Measurements from ENCODE around the gene SLC29A1.

SLC29A1 gene

DNA sequence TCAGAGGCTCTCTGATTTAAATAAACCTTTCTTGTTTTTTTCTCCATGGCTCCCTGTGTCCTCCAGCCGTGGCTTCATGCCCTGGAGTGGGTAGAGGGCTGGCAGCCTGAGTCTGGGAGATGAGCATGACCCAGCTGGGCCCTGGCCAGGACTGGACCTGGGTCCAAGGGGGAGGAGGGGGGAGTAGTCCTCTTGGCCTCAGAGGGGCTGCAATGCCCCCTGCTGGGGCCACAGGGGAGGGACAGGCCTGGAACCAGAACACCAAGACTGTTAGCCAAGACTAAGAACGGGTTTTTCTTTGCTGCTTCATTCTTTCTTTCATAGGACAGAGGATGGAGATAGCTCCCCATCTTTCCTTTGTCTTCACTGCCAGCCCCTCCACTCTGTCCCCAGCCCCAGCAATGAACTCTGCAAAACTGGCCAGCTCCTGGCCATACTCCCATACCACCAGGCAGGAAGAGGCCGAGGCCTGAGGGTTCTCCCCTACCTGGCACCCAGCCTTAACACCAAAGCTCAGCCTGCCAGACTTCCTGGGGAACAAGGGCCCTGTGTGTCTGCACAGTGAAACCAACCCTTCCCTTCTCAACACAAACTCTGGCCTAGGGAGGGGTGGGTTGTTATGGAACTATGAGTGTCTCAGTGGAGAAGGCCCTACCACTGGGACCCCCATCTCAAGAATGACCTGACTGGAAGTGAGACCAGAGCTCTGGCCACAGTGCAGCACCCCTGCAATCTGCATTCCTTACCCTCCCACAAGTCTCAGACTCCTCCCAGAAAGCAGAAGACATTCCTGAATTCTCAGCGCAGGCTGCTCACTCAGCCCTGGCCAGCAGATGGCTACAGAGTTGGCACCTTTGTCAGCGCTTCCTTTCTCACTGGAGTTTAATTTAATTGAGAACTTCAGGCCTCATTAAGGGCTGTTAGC is 11.0 kb downstream of the SLC29A1 start:
- in situ Hi-C loops (cut with HindIII; ENCODE audit: low sequenced_read_pairs) = loop anchor here (5.0 to 10.0 kb wide), 3 partner anchors 50 to 127 kb away; no protein-coding TSS in a partner anchor

DNA sequence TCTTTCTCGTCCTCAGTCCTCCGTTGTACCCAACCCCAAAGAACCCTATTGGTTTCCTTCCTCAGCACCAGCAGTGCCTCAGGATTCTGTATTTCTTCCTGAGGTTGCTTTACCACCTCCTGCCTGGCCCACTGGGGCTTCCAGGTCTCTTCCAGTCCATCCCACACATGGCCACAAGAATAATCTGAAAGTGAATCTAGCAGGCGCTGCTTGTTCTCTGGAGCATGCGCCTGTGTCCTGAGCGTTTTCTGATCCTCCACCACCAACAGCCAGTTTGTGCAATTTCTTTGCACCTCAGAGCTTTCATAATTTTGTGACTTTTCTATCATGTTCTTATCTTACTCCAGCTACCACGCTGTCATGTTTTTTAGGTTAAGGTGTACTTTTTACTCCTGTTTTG is 11.9 kb downstream of the SLC29A1 start:
- in situ Hi-C loops (cut with HindIII; ENCODE audit: low sequenced_read_pairs) = loop anchor here (10.0 kb wide), 1 partner anchor 50 kb away; no protein-coding TSS in a partner anchor

GRCh38 chr6:44235891-44236516 is 12.6 kb downstream of the SLC29A1 start:
- in situ Hi-C loops (cut with HindIII; ENCODE audit: low sequenced_read_pairs) = loop anchor here (10.0 kb wide), 1 partner anchor 51 kb away; no protein-coding TSS in a partner anchor

- in situ Hi-C loops (cut with HindIII; ENCODE audit: low sequenced_read_pairs) = loop anchor here (10.0 kb wide), 1 partner anchor 52 kb away; no protein-coding TSS in a partner anchor
Observed at GRCh38 chr6:44237021-44237812, 13.8 kb downstream of the SLC29A1 start.

- in situ Hi-C loops (cut with HindIII; ENCODE audit: low sequenced_read_pairs) = loop anchor here (10.0 kb wide), 1 partner anchor 53 kb away; no protein-coding TSS in a partner anchor
Observed at GRCh38 chr6:44237813-44238433, 14.5 kb downstream of the SLC29A1 start.

DNA sequence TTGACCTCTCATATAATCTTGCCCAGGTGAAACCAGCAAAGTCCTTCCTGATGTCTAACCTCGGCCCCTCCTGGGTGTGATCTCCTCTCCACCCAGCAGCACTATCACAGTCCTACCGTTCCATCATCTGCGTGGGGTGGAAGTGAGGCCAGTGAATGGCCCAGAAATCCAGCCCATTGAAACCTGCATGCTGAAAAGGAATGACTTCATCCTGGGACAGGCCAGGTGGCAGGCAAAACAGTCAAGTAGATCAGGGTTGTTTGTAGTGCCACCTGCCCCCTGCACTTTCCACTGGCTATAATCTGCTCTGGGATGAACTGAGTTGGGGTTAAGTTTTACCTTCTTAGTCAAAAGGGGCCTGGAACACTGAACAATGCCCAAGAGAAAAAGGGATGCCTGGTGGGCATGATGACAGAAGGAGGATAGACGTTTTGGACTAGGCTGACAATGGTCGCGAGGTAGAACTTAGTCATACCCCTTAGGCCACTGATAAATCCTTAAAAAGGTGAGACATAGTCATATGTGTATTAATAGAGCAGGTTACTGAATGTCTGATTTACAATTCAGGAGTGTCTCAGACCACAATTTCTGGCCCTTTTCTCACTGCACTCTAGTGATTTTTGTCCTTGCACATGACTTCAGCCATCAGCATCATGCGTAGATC is 15.4 kb downstream of the SLC29A1 start:
- in situ Hi-C loops (cut with HindIII; ENCODE audit: low sequenced_read_pairs) = loop anchor here (10.0 kb wide), 1 partner anchor 54 kb away; no protein-coding TSS in a partner anchor

- in situ Hi-C loops (cut with HindIII; ENCODE audit: low sequenced_read_pairs) = no loop called here
Observed at GRCh38 chr6:44243345-44243744, 19.9 kb downstream of the SLC29A1 start.

- in situ Hi-C loops (cut with HindIII; ENCODE audit: low sequenced_read_pairs) = no loop called here
Observed at GRCh38 chr6:44245391-44245911, 22.1 kb downstream of the SLC29A1 start.

DNA sequence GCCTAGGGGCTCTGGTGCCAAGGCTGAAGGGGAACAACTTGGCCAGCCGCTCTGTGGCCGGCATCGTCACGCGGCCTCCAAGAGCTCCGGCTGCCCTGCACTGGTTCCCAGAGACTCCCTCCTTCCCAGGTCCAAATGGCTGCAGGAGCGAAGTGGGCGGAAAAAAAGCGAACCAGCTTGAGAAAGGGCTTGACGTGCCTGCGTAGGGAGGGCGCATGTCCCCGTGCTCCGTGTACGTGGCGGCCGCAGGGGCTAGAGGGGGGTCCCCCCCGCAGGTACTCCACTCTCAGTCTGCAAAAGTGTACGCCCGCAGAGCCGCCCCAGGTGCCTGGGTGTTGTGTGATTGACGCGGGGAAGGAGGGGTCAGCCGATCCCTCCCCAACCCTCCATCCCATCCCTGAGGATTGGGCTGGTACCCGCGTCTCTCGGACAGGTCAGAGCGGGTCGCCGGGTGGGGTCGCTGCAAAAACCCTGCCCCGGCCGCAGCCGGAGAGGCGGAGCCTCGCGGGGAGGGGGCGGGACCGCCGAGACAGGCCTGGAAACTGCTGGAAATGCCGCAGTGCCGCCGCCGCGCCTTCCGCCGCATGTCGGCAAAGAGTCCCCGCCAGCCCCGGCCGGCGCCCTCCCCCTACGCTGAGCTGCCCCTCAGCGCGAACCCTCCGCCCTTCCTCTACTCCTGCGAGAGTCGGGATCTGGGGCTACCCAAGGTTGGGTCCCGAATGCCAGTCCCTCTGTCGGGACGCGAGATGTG is 22.7 kb downstream of the SLC29A1 start:
- in situ Hi-C loops (cut with HindIII; ENCODE audit: low sequenced_read_pairs) = no loop called here

DNA sequence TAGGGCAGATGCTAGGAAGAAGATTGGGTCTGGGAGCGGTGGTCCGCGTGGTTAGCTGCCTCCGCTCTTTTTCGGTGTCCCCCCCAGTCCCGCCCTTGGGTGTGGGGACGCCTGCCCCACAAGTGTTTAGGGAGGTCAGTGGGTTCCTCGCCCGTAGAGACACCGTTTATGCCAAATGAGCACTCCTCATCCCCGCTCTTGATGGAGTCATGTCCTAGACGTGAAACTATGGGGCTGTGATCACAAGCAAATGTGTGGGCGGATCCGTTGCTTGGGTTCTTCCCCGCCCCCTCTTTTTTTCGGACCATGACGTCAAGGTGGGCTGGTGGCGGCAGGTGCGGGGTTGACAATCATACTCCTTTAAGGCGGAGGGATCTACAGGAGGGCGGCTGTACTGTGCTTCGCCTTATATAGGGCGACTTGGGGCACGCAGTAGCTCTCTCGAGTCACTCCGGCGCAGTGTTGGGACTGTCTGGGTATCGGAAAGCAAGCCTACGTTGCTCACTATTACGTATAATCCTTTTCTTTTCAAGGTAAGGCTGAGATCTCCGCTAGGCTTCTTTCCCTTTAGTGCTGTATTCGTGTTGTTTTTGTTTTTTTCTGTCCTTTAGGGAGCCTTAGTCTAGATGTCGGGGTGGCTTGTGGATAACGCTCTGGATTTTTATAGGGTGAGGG is 23.4 kb downstream of the SLC29A1 start, which contains the start of gene HSP90AB1:
Gene HSP90AB1, plus strand, starts transcription at position 439 of the 675 bp plus-strand sequence. CDS start 1,529 bp downstream, outside the sequence.
- in situ Hi-C loops (cut with HindIII; ENCODE audit: low sequenced_read_pairs) = no loop called here

GRCh38 chr6:44247338-44248302 is 24.2 kb downstream of the SLC29A1 start:
- in situ Hi-C loops (cut with HindIII; ENCODE audit: low sequenced_read_pairs) = no loop called here

DNA sequence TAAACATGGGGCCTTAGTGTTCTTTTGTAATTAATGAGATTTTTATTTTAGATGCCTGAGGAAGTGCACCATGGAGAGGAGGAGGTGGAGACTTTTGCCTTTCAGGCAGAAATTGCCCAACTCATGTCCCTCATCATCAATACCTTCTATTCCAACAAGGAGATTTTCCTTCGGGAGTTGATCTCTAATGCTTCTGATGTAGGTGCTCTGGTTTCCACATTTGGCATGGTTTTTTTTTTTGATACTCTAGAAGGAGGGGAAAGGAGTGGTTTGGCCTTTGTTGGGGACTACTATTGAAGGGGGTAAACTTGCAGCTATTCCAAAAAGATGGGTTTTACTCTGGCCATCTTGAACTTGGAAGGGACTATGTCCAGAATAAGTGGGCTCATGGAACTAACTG is 25.2 kb downstream of the SLC29A1 start:
- in situ Hi-C loops (cut with HindIII; ENCODE audit: low sequenced_read_pairs) = no loop called here

DNA sequence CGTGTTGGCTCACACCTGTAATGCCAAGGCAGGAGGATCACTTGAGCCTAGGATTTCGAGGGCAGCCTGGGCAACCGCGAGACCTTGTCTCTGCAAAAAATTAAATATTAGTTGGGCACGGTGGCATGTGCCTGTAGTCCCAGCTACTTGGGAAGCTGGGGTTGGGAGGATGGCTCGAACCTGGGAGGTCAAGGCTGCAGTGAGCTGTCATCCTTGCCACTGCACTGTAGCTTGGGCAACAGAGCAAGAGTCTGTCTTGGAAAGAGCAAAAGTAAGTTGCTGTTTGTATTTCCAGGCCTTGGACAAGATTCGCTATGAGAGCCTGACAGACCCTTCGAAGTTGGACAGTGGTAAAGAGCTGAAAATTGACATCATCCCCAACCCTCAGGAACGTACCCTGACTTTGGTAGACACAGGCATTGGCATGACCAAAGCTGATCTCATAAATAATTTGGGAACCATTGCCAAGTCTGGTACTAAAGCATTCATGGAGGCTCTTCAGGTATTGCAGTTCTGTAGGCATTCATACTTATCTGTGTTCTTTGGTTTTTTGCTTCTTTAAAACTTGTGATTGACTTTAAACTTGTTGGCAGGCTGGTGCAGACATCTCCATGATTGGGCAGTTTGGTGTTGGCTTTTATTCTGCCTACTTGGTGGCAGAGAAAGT is 25.8 kb downstream of the SLC29A1 start:
- in situ Hi-C loops (cut with HindIII; ENCODE audit: low sequenced_read_pairs) = no loop called here

DNA sequence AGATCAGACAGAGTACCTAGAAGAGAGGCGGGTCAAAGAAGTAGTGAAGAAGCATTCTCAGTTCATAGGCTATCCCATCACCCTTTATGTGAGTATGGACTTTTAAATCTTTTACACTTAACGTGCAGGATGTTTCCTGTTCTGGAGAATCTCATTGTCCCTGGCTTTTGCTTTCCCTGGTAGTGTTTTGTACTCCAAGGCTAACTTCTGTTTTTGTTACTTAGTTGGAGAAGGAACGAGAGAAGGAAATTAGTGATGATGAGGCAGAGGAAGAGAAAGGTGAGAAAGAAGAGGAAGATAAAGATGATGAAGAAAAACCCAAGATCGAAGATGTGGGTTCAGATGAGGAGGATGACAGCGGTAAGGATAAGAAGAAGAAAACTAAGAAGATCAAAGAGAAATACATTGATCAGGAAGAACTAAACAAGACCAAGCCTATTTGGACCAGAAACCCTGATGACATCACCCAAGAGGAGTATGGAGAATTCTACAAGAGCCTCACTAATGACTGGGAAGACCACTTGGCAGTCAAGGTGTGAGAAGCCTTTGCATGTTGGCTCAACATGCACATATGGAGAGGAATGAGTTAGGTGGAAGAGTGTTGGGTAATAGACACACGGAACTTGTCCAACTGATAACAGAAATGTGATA is 26.8 kb downstream of the SLC29A1 start:
- in situ Hi-C loops (cut with HindIII; ENCODE audit: low sequenced_read_pairs) = no loop called here

DNA sequence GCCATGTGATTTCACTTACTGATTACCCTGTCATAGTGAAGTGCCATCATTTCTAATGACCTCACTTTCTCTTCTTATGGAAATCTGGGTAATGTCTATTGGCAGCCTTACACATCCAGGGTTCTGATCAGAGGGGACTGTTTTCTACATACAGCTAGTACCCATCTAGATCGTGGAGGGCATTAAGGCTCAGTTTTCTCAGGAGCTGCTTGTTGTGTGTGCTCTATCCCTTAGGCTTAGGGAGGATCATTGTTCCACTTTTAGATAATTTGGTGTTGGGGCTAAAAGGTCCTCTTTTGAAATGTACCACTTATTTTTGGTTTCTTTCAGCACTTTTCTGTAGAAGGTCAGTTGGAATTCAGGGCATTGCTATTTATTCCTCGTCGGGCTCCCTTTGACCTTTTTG is 27.3 kb downstream of the SLC29A1 start:
- in situ Hi-C loops (cut with HindIII; ENCODE audit: low sequenced_read_pairs) = no loop called here
